HUES64 (cell line): ENCODE measurements around the gene MMP20.

ENCODE experiments used
- H3K27ac ChIP-seq: 2 replicates; pipeline ENCODE4 v1.7.0; 2013; ENCODE audit warnings: low read depth, low read length, inconsistent platforms
- H3K27me3 ChIP-seq: 2 replicates; pipeline ENCODE4 v1.6.1; 2013; ENCODE audit warnings: mild to moderate bottlenecking, low read length; ENCODE audit not compliant: insufficient read depth
- H3K36me3 ChIP-seq: 2 replicates; pipeline ENCODE4 v1.6.1; 2013; ENCODE audit warnings: mild to moderate bottlenecking, low read length; ENCODE audit not compliant: insufficient read depth
- H3K4me1 ChIP-seq: 2 replicates; pipeline ENCODE4 v1.6.1; 2013; ENCODE audit warnings: mild to moderate bottlenecking, low read length, moderate library complexity; ENCODE audit not compliant: insufficient read depth
- H3K4me3 ChIP-seq: 2 replicates; pipeline ENCODE4 v1.5.1; 2013; ENCODE audit warnings: mild to moderate bottlenecking, low read length, moderate library complexity
- H3K9ac ChIP-seq: 2 replicates; pipeline ENCODE4 v1.6.1; 2013; ENCODE audit warnings: mild to moderate bottlenecking, low read depth, low read length
- H3K9me3 ChIP-seq: 2 replicates; pipeline ENCODE4 v1.6.1; 2013; ENCODE audit warnings: low read depth, low read length; ENCODE audit not compliant: insufficient read depth
- WGBS: fragments of 150-250, 120-280 bp; methylation state at CpG from one replicate; pipeline ENCODE4 v1.1.7; 2013; ENCODE audit warnings: missing lambda C conversion rate; 5-methylcytosine and 5-hydroxymethylcytosine counted together

The MMP20 gene

DNA sequence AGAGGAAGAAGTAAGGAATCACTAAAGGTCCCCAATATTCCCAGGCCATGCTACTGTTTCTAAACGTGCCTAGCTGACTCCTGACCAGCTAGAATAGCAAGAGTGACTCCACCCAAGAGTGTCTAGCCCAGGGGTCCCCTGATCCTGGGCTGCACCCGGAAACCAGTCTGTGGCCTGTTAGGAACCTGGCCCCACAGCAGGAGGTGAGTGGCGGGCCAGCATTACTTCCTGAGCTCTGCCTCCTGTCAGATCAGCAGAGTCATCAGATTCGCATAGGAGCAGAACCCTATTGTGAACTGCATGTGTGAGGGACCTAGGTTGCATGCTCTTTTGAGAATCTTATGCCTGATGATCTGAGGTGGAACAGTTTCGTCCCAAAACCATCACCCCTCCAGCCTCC lies 2.0 kb downstream of the MMP20 start:
- H3K4me1 ChIP-seq, result no peaks in the 10 kb centered on the region
- H3K36me3 ChIP-seq, result no peaks in the 10 kb centered on the region
- H3K27me3 ChIP-seq, result no peaks in the 10 kb centered on the region
- 90% methylated on average over 5 of the region's 5 CpGs for WGBS
- H3K27ac ChIP-seq, result no peak overlapping the region
- H3K9ac ChIP-seq, result no peak overlapping the region
- no peaks in the 10 kb centered on the region for H3K9me3 ChIP-seq
- no peak overlapping the region for H3K4me3 ChIP-seq

GRCh38 chr11:102622258-102622657 lies 2.9 kb downstream of the MMP20 start:
- Histone ChIP-seq H3K9ac (no peak overlapping the region), H3K27ac (no peak overlapping the region), H3K36me3 (no peaks in the 10 kb centered on the region), H3K27me3 (no peaks in the 10 kb centered on the region), H3K4me1 (peaks cover 5% of the 10 kb centered on the region; the same call in 1 of the 2 replicates), H3K4me3 (no peak overlapping the region), H3K9me3 (no peaks in the 10 kb centered on the region)
- 93% methylated on average over 5 of the region's 5 CpGs for WGBS

- H3K27me3 ChIP-seq, result no peaks in the 10 kb centered on the region
- peaks cover 5% of the 10 kb centered on the region; the same call in 1 of the 2 replicates for H3K4me1 ChIP-seq
- no peaks in the 10 kb centered on the region for H3K36me3 ChIP-seq
- H3K27ac ChIP-seq, result no peak overlapping the region
- WGBS, result 92% methylated on average over 12 of the region's 12 CpGs
- H3K9me3 ChIP-seq, result no peaks in the 10 kb centered on the region
- H3K9ac ChIP-seq, result no peak overlapping the region
- H3K4me3 ChIP-seq, result no peak overlapping the region
Measured at GRCh38 chr11:102620818-102621561, 4.1 kb downstream of the MMP20 start.

GRCh38 chr11:102620179-102620578 lies 5.0 kb downstream of the MMP20 start:
- Histone ChIP-seq H3K4me1 (peaks cover 10% of the 10 kb centered on the region; the same call in 1 of the 2 replicates), H3K27me3 (no peaks in the 10 kb centered on the region), H3K4me3 (no peak overlapping the region), H3K9ac (no peak overlapping the region), H3K27ac (no peak overlapping the region), H3K36me3 (no peaks in the 10 kb centered on the region), H3K9me3 (no peaks in the 10 kb centered on the region)

- H3K9me3 ChIP-seq, result no peaks in the 10 kb centered on the region
- H3K4me1 ChIP-seq, result peaks cover 27% of the 10 kb centered on the region
- no peaks in the 10 kb centered on the region for H3K36me3 ChIP-seq
- H3K27me3 ChIP-seq, result no peaks in the 10 kb centered on the region
- H3K9ac ChIP-seq, result no peak overlapping the region
- H3K4me3 ChIP-seq, result no peak overlapping the region
- WGBS, result 60% methylated on average over 1 of the region's 1 CpG
- H3K27ac ChIP-seq, result no peak overlapping the region
Measured at GRCh38 chr11:102617466-102618008, 7.6 kb downstream of the MMP20 start.

DNA sequence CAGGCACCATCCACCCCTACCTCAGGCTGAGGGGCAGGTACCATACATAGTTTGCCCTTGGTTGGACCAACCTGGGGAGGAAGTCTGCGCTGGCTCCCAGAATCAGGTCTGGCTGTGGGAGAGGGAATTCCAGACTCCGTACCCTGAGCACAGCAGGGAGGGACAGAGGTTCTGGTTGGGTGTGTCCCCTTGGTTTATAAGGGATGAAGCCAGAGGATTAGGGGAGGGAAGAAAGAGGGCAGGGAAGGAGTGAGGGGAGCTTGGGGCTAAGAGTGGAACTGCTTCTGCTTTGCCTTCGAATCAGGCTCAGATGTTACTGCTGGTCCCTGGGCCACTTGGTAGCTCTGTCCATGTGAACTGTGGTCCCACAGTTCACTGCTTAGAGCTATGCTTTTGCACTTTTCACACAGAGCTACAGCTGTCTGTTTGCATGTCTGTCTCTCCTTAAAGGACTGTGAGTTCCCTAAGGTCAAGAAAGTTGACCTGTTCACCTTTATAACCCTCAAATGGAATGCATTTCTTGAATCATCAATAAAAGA lies 9.2 kb downstream of the MMP20 start:
- Histone ChIP-seq H3K4me3 (no peak overlapping the region), H3K9ac (no peak overlapping the region), H3K27ac (no peak overlapping the region), H3K36me3 (no peaks in the 10 kb centered on the region), H3K4me1 (peaks cover 27% of the 10 kb centered on the region), H3K27me3 (no peaks in the 10 kb centered on the region), H3K9me3 (no peaks in the 10 kb centered on the region)
- WGBS, result 87% methylated on average over 3 of the region's 3 CpGs

- Histone ChIP-seq H3K9ac (no peak overlapping the region), H3K27me3 (no peaks in the 10 kb centered on the region), H3K9me3 (no peaks in the 10 kb centered on the region), H3K27ac (no peak overlapping the region), H3K36me3 (no peaks in the 10 kb centered on the region), H3K4me3 (no peak overlapping the region), H3K4me1 (peaks cover 27% of the 10 kb centered on the region)
- WGBS, result 87% methylated on average over 6 of the region's 7 CpGs
Measured at GRCh38 chr11:102615077-102615893, 9.8 kb downstream of the MMP20 start.

GRCh38 chr11:102614485-102614884 lies 10.6 kb downstream of the MMP20 start:
- no peak overlapping the region for H3K4me3 ChIP-seq
- no peaks in the 10 kb centered on the region for H3K27me3 ChIP-seq
- no peaks in the 10 kb centered on the region for H3K36me3 ChIP-seq
- 95% methylated on average over 2 of the region's 2 CpGs for WGBS
- no peak overlapping the region for H3K9ac ChIP-seq
- H3K9me3 ChIP-seq, result no peaks in the 10 kb centered on the region
- H3K27ac ChIP-seq, result no peak overlapping the region
- H3K4me1 ChIP-seq, result peaks cover 27% of the 10 kb centered on the region

DNA sequence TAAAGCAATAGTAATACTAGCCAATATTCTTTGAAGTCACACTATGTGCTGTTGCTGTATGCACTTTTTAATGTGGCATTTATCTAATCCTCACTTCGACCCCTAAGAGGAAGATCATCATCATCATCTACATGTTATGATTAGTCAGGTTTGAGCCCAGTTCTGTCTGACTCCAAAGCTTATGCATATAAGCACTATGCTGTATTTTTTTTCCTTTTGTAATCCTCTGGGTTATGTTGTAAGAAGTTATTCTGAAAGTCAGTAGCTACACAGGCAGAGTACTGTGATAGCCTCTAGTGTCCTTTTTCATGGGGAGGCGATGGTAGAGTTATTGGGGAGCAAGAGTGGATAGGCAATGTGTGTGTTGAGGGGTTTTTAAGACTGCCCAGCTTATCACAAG lies 11.1 kb downstream of the MMP20 start:
- Histone ChIP-seq H3K9me3 (no peaks in the 10 kb centered on the region), H3K36me3 (no peaks in the 10 kb centered on the region), H3K9ac (no peak overlapping the region), H3K4me1 (peaks cover 27% of the 10 kb centered on the region), H3K4me3 (no peak overlapping the region), H3K27me3 (no peaks in the 10 kb centered on the region), H3K27ac (peak overlapping the region; percentile 83; the same call in 1 of the 2 replicates)
- 80% methylated on average over 2 of the region's 2 CpGs for WGBS

DNA sequence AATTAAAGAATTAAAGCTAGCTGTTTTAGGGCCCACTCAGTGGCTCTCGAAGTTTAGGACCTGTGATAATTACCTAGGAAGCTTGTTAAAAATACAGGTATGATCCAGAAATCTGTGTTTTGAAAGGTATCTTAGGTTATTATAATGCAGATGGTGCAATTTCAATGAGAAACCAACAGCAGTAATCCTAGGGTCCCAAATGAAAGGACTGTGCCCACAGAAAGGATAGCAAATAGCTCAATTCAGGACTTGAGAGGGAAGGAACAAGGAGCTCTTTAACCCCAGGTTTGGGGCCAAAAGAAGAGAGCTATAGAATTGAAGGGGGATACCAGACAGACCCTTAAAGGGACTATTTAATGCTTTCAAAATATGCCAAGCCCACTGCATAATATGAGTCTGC lies 11.7 kb downstream of the MMP20 start:
- 36% methylated on average over 1 of the region's 1 CpG for WGBS
- Histone ChIP-seq H3K4me3 (0 out of 2 replicates have a peak overlapping the region, but pooled peaks have one; percentile 2), H3K9ac (0 out of 2 replicates have a peak overlapping the region, but pooled peaks have one; percentile 14), H3K36me3 (no peaks in the 10 kb centered on the region), H3K4me1 (peaks cover 27% of the 10 kb centered on the region), H3K9me3 (no peaks in the 10 kb centered on the region), H3K27me3 (no peaks in the 10 kb centered on the region), H3K27ac (peak overlapping the region; percentile 83; the same call in 1 of the 2 replicates)

DNA sequence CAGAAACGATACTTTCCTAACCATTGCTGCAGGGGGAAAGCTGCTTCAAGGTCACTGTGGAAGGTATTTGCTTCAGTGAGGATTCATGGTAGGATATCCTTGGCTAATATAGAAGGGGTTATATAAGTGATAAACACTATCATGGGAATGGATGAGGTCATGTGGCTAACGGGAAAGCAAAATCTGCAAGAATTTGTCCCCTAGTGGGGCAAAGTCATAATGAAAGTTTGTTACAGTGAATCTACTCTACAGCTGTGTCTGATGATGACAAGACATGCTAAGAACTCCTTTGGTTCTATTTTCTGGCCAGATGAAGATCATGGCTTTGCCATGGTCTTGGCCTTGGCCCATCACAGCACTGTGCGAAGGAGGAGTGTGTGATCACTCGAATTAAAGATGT lies 13.8 kb downstream of the MMP20 start:
- Histone ChIP-seq H3K4me3 (no peak overlapping the region), H3K9me3 (no peaks in the 10 kb centered on the region), H3K36me3 (no peaks in the 10 kb centered on the region), H3K27ac (no peak overlapping the region), H3K4me1 (peaks cover 23% of the 10 kb centered on the region), H3K27me3 (no peaks in the 10 kb centered on the region), H3K9ac (no peak overlapping the region)
- WGBS, result 94% methylated on average over 4 of the region's 4 CpGs
